Esophagus squamous epithelium (tissue), 5 donors: ENCODE data around the gene FBXL17. TPM values are rescaled to one million over a fixed set of nuclear protein-coding genes. Genes with fewer than 3 reads are reported as not detected.

Experiments
- DNase-seq: peaks from one replicate; lab custom pipeline; 2025; lab: John Stamatoyannopoulos, UW
- H3K27ac ChIP-seq, 4 donors: fragments of 200-600 bp; sonication (generic); one replicate each; pipeline ENCODE4 v1.5.1; 2016 to 2019; ENCODE audit warnings: mild to moderate bottlenecking in 1 of 4
- H3K27me3 ChIP-seq, 4 donors: fragments of 200-600 bp; sonication (generic); 1 replicate in 3 of 4; 2 replicates in 1 of 4; pipeline versions ENCODE4 v1.5.1 to v1.6.0; 2017 to 2021; ENCODE audit warnings: antibody characterized with exemption in 1 of 4
- H3K36me3 ChIP-seq, 3 donors: fragments of 200-600 bp; sonication (generic); one replicate each; pipeline ENCODE4 v1.5.1; 2016 to 2019
- H3K4me1 ChIP-seq, 3 donors: fragments of 200-600 bp; sonication (generic); one replicate each; pipeline ENCODE4 v1.5.1; 2017 to 2019
- H3K4me3 ChIP-seq, 4 donors: fragments of 200-600 bp; sonication (generic); 1 replicate in 3 of 4; 2 replicates in 1 of 4; pipeline ENCODE4 v1.5.1; 2016 to 2019; ENCODE audit warnings: mild to moderate bottlenecking in 2 of 4, moderate library complexity in 1 of 4
- H3K9me3 ChIP-seq, 3 donors: fragments of 200-600 bp; sonication (generic); one replicate each; pipeline ENCODE4 v1.5.1; 2016 to 2019
- CTCF ChIP-seq, 6 experiments: fragments of 450-650 bp in 4 of 6; fragments of 200-600 bp in 2 of 6; sonication (generic) in 2 of 6; IDR thresholded peaks; one replicate each; pipeline ENCODE4 v1.5.1; 2016 to 2019; ENCODE audit warnings: antibody characterized with exemption in 6 of 6, mild to moderate bottlenecking in 4 of 6, moderate library complexity in 4 of 6
- POLR2A ChIP-seq, 4 donors: fragments of 450-650 bp; IDR thresholded peaks; one replicate each; pipeline ENCODE4 v1.6.1; 2017; ENCODE audit warnings: antibody characterized with exemption in 4 of 4, mild to moderate bottlenecking in 4 of 4, moderate library complexity in 3 of 4
- WGBS, 2 donors: methylation state at CpG; one replicate each; pipeline ENCODE4 v1.1.5; 2018; 5-methylcytosine and 5-hydroxymethylcytosine counted together
- intact Hi-C: fragments of 100-400 bp; cut with DNase I; formaldehyde crosslinking; loops from one replicate; pipeline ENCODE4 v1.15.0; 2022
- total RNA-seq, 4 donors: library from RNA; depleted of rRNA; stranded (reverse); fragments of >200 nt; gene quantifications; one replicate each; pipeline ENCODE4 v1.1.0, GENCODE V29; 2016
- donor health status: DM: yes; HTN: yes; CAD: no.

FBXL17 gene
- total RNA-seq, 4 donors from 2014 or later = 11.8 to 23.5 (median 13.8) TPM

- intact Hi-C loops = no loop called here
These were observed 446.3 kb downstream of the FBXL17 start for GRCh38 chr5:107935645-107936044.

GRCh38 chr5:107933326-107933725, 448.6 kb downstream of the FBXL17 start:
- no peaks in the 10 kb centered on the region for H3K36me3 ChIP-seq
- no peaks in the 10 kb centered on the region for H3K9me3 ChIP-seq
- H3K4me1 ChIP-seq = no peaks in the 10 kb centered on the region
- no peaks in the 10 kb centered on the region for H3K27me3 ChIP-seq
- intact Hi-C loops = no loop called here
- TF ChIP-seq CTCF (IDR thresholded peaks at IDR 0.05) (no peak), POLR2A (IDR thresholded peaks at IDR 0.05) (no peak)
- no peak for DNase-seq
- WGBS, 2 donors = 85 to 91% methylated on average over 3 of the region's 3 CpGs
- no peak overlapping the region for H3K27ac ChIP-seq
- H3K4me3 ChIP-seq = no peak overlapping the region

More at GRCh38 chr5:107935645-107936044, 446.3 kb downstream of the FBXL17 start:
- H3K27ac ChIP-seq = no peak overlapping the region
- H3K4me1 ChIP-seq = no peaks in the 10 kb centered on the region
- DNase-seq = no peak
- H3K9me3 ChIP-seq = no peaks in the 10 kb centered on the region
- TF ChIP-seq CTCF (IDR thresholded peaks at IDR 0.05) (no peak), POLR2A (IDR thresholded peaks at IDR 0.05) (no peak)
- H3K27me3 ChIP-seq = no peaks in the 10 kb centered on the region
- H3K4me3 ChIP-seq = no peak overlapping the region
- 59 to 69% methylated on average over 1 of the region's 1 CpG for WGBS, 2 donors
- no peaks in the 10 kb centered on the region for H3K36me3 ChIP-seq

DNA sequence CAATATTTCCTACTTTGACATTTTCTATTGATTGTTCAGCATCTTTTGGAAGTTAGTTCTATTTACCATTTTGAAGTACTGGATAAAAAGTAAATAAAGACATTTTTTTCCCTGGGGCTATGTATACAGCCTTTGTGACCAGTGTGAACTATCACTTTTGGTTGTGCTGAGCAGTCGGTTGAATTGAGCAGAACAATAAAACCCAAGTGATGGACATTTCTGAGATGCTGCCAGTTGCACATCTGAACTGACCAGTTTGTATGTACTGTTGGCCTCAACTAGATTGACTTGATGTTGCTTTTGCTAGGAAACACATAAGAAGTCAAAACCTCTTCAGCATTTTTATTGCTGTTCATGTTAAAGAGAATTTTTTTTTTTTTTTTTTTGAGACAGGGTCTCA, 451.0 kb downstream of the FBXL17 start:
- WGBS, 2 donors = 52 to 60% methylated on average over 1 of the region's 1 CpG
- no peaks in the 10 kb centered on the region for H3K27me3 ChIP-seq
- no peaks in the 10 kb centered on the region for H3K36me3 ChIP-seq
- no peak for DNase-seq
- no peak overlapping the region for H3K27ac ChIP-seq
- H3K4me1 ChIP-seq = no peaks in the 10 kb centered on the region
- no peak overlapping the region for H3K4me3 ChIP-seq
- TF ChIP-seq CTCF (IDR thresholded peaks at IDR 0.05) (no peak), POLR2A (IDR thresholded peaks at IDR 0.05) (no peak)
- intact Hi-C loops = no loop called here
- H3K9me3 ChIP-seq = no peaks in the 10 kb centered on the region

GRCh38 chr5:107930092-107930491, 451.8 kb downstream of the FBXL17 start:
- Histone ChIP-seq H3K9me3 (no peaks in the 10 kb centered on the region), H3K27ac (no peak overlapping the region), H3K4me3 (no peak overlapping the region), H3K27me3 (no peaks in the 10 kb centered on the region), H3K4me1 (no peaks in the 10 kb centered on the region), H3K36me3 (no peaks in the 10 kb centered on the region)
- no peak for DNase-seq
- intact Hi-C loops = no loop called here
- WGBS, 2 donors = 96% methylated on average over 3 of the region's 3 CpGs
- TF ChIP-seq POLR2A (IDR thresholded peaks at IDR 0.05) = no peak
- TF ChIP-seq CTCF (IDR thresholded peaks at IDR 0.05) = no peak

DNA sequence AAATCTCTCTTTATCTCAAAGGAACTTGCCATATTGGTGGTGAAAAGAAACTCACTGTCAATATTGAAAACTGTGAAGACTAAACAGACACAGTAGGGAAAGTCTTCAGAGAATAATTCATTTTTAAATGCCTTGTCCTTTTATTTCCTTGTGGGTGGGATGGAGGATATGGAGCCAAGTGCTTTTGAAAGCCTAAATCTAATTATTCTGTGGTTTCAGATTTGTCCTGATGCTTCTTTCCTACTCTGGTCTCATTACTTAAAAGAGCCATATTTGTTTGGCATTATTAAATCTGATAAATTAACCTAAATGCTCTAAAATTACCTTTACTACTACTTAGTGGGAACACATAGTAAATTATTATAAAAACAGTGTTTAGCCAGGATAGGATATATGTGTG, 452.8 kb downstream of the FBXL17 start:
- Histone ChIP-seq H3K27ac (no peak overlapping the region), H3K4me1 (no peaks in the 10 kb centered on the region), H3K27me3 (no peaks in the 10 kb centered on the region), H3K9me3 (no peaks in the 10 kb centered on the region), H3K36me3 (no peaks in the 10 kb centered on the region), H3K4me3 (no peak overlapping the region)
- DNase-seq = no peak
- TF ChIP-seq CTCF (IDR thresholded peaks at IDR 0.05) = no peak
- no peak for TF ChIP-seq POLR2A (IDR thresholded peaks at IDR 0.05)
- intact Hi-C loops = no loop called here
